IPS DF 6.9 (cell line): ENCODE data around the gene GSG1L.

Experiments used
- DNase-seq: peaks from one replicate; pipeline ENCODE4 v3.0.0-alpha.2; 2013; ENCODE audit warnings: low read depth, low spot score
- H3K27ac ChIP-seq: one replicate; pipeline ENCODE4 v1.5.1; 2013; ENCODE audit warnings: low read length, control low read depth
- H3K27me3 ChIP-seq: 2 replicates; pipeline ENCODE4 v1.6.1; 2013; ENCODE audit warnings: mild to moderate bottlenecking, low read length; ENCODE audit not compliant: control insufficient read depth, insufficient read depth
- H3K36me3 ChIP-seq: 2 replicates; pipeline ENCODE4 v1.6.1; 2013; ENCODE audit warnings: low read length; ENCODE audit not compliant: control insufficient read depth, insufficient read depth
- H3K4me1 ChIP-seq: 2 replicates; pipeline ENCODE4 v1.6.1; 2013; ENCODE audit warnings: low read length; ENCODE audit not compliant: control insufficient read depth, insufficient read depth
- H3K4me3 ChIP-seq: 2 replicates; pipeline ENCODE4 v1.5.1; 2013; ENCODE audit warnings: mild to moderate bottlenecking, low read length
- H3K9me3 ChIP-seq: 2 replicates; pipeline ENCODE4 v1.6.1; 2013; ENCODE audit warnings: low read length, inconsistent platforms; ENCODE audit not compliant: control insufficient read depth, insufficient read depth
- WGBS: extraction: QIAGEN DNeasy Blood & Tissue Kit; methylation state at CpG from one replicate; pipeline ENCODE4 v1.1.7; 2013; ENCODE audit warnings: mixed read lengths, missing lambda C conversion rate; ENCODE audit not compliant: insufficient read length, insufficient coverage; 5-methylcytosine and 5-hydroxymethylcytosine counted together

The GSG1L gene

GRCh38 chr16:28091656-28092055 lies 28.1 kb upstream of the GSG1L start:
- H3K27me3 ChIP-seq, result no peaks in the 10 kb centered on the region
- no peaks in the 10 kb centered on the region for H3K9me3 ChIP-seq
- H3K4me1 ChIP-seq, result peaks cover 5% of the 10 kb centered on the region; the same call in 1 of the 2 replicates
- no peaks in the 10 kb centered on the region for H3K36me3 ChIP-seq
- no peak for DNase-seq
- H3K4me3 ChIP-seq, result no peak overlapping the region
- H3K27ac ChIP-seq, result no peak overlapping the region
- WGBS, result no CpG with 5 or more reads among the region's 12 CpGs

- no CpG with 5 or more reads among the region's 19 CpGs for WGBS
- no peaks in the 10 kb centered on the region for H3K36me3 ChIP-seq
- DNase-seq, result peak; percentile 35
- H3K9me3 ChIP-seq, result no peaks in the 10 kb centered on the region
- H3K27me3 ChIP-seq, result no peaks in the 10 kb centered on the region
- H3K4me1 ChIP-seq, result peaks cover 5% of the 10 kb centered on the region; the same call in 1 of the 2 replicates
- no peak overlapping the region for H3K4me3 ChIP-seq
- H3K27ac ChIP-seq, result no peak overlapping the region
Observed at GRCh38 chr16:28090646-28091377, 27.3 kb upstream of the GSG1L start.

GRCh38 chr16:28089992-28090365 lies 26.5 kb upstream of the GSG1L start:
- Histone ChIP-seq H3K9me3 (no peaks in the 10 kb centered on the region), H3K4me3 (no peak overlapping the region), H3K4me1 (peaks cover 5% of the 10 kb centered on the region; the same call in 1 of the 2 replicates), H3K36me3 (no peaks in the 10 kb centered on the region), H3K27me3 (no peaks in the 10 kb centered on the region), H3K27ac (no peak overlapping the region)
- no peak for DNase-seq
- no CpG with 5 or more reads among the region's 7 CpGs for WGBS

GRCh38 chr16:28089205-28089991 lies 25.9 kb upstream of the GSG1L start:
- H3K36me3 ChIP-seq, result no peaks in the 10 kb centered on the region
- no peak for DNase-seq
- no peaks in the 10 kb centered on the region for H3K27me3 ChIP-seq
- peaks cover 5% of the 10 kb centered on the region; the same call in 1 of the 2 replicates for H3K4me1 ChIP-seq
- H3K27ac ChIP-seq, result no peak overlapping the region
- 100% methylated on average over 3 of the region's 3 CpGs for WGBS
- H3K4me3 ChIP-seq, result no peak overlapping the region
- H3K9me3 ChIP-seq, result no peaks in the 10 kb centered on the region

GRCh38 chr16:28087675-28088300 lies 24.3 kb upstream of the GSG1L start:
- WGBS, result no CpG with 5 or more reads among the region's 7 CpGs

GRCh38 chr16:28087140-28087660 lies 23.7 kb upstream of the GSG1L start:
- Histone ChIP-seq H3K9me3 (no peaks in the 10 kb centered on the region), H3K4me3 (no peak overlapping the region), H3K36me3 (no peaks in the 10 kb centered on the region), H3K4me1 (peaks cover 3% of the 10 kb centered on the region; the same call in 1 of the 2 replicates), H3K27ac (no peak overlapping the region), H3K27me3 (no peaks in the 10 kb centered on the region)
- no CpG with 5 or more reads among the region's 8 CpGs for WGBS
- DNase-seq, result no peak

More at GRCh38 chr16:28087675-28088300, 24.3 kb upstream of the GSG1L start:
- Histone ChIP-seq H3K4me1 (peaks cover 3% of the 10 kb centered on the region; the same call in 1 of the 2 replicates), H3K4me3 (no peak overlapping the region), H3K9me3 (no peaks in the 10 kb centered on the region), H3K27ac (no peak overlapping the region), H3K36me3 (no peaks in the 10 kb centered on the region), H3K27me3 (no peaks in the 10 kb centered on the region)
- DNase-seq, result no peak

- DNase-seq, result no peak
- H3K27ac ChIP-seq, result no peak overlapping the region
- H3K4me1 ChIP-seq, result peaks cover 3% of the 10 kb centered on the region
- no CpG with 5 or more reads among the region's 21 CpGs for WGBS
- no peak overlapping the region; the same call in 1 of the 2 replicates for H3K4me3 ChIP-seq
- H3K36me3 ChIP-seq, result no peaks in the 10 kb centered on the region
- H3K9me3 ChIP-seq, result no peaks in the 10 kb centered on the region
- no peaks in the 10 kb centered on the region for H3K27me3 ChIP-seq
Observed at GRCh38 chr16:28086186-28087139, 22.9 kb upstream of the GSG1L start.

- no peak for DNase-seq
- H3K4me1 ChIP-seq, result no peaks in the 10 kb centered on the region; the same call in 1 of the 2 replicates
- H3K27ac ChIP-seq, result no peak overlapping the region
- no peaks in the 10 kb centered on the region for H3K27me3 ChIP-seq
- no peak overlapping the region for H3K4me3 ChIP-seq
- H3K9me3 ChIP-seq, result no peaks in the 10 kb centered on the region
- WGBS, result no CpG with 5 or more reads among the region's 12 CpGs
- H3K36me3 ChIP-seq, result no peaks in the 10 kb centered on the region
Observed at GRCh38 chr16:28085389-28086171, 22.1 kb upstream of the GSG1L start.

GRCh38 chr16:28084209-28084608 lies 20.7 kb upstream of the GSG1L start:
- H3K4me3 ChIP-seq, result no peak overlapping the region
- no CpG with 5 or more reads among the region's 6 CpGs for WGBS
- no peak overlapping the region for H3K27ac ChIP-seq
- no peaks in the 10 kb centered on the region; the same call in 1 of the 2 replicates for H3K4me1 ChIP-seq
- no peak for DNase-seq
- no peaks in the 10 kb centered on the region for H3K27me3 ChIP-seq
- H3K9me3 ChIP-seq, result no peaks in the 10 kb centered on the region
- H3K36me3 ChIP-seq, result no peaks in the 10 kb centered on the region
